Aorta (tissue), 5 donors: ENCODE data around the gene SMDT1. TPM values are rescaled to one million over a fixed set of nuclear protein-coding genes. Genes with fewer than 3 reads are reported as not detected.
A peak's percentile ranks its signal among the peaks of the same experiment; 100 is the strongest.

ENCODE experiments used
- ATAC-seq: fragments of 200-7000 bp; cut with Tn5 transposase; one replicate; pipeline ENCODE4 v1.9.1; 2022; ENCODE audit warnings: moderate library complexity; ENCODE audit not compliant: low FRiP score
- DNase-seq, 2 donors: peaks; one replicate each; pipeline ENCODE4 v3.0.0-alpha.2; 2020
- H3K27ac ChIP-seq, 2 donors: one replicate each; pipeline ENCODE4 v1.5.1; 2013; ENCODE audit warnings: low read length in 2 of 2, mild to moderate bottlenecking in 2 of 2, moderate library complexity in 2 of 2, control low read depth in 1 of 2, inconsistent platforms in 1 of 2, low read depth in 1 of 2
- H3K27me3 ChIP-seq, 2 donors: one replicate each; pipeline ENCODE4 v1.6.1; 2013; ENCODE audit warnings: control low read depth in 1 of 2, low read length in 1 of 2, mild to moderate bottlenecking in 1 of 2, moderate library complexity in 1 of 2; ENCODE audit not compliant: insufficient read depth in 2 of 2, control insufficient read depth in 1 of 2
- H3K36me3 ChIP-seq, 2 donors: one replicate each; pipeline ENCODE4 v1.6.1; 2013; ENCODE audit warnings: control low read depth in 1 of 2, low read length in 1 of 2, mild to moderate bottlenecking in 1 of 2; ENCODE audit not compliant: insufficient read depth in 2 of 2, control insufficient read depth in 1 of 2
- H3K4me1 ChIP-seq, 2 donors: one replicate each; pipeline ENCODE4 v1.6.1; 2013; ENCODE audit warnings: low read length in 2 of 2, control low read depth in 1 of 2, mild to moderate bottlenecking in 1 of 2, moderate library complexity in 1 of 2; ENCODE audit not compliant: insufficient read depth in 2 of 2, control insufficient read depth in 1 of 2
- H3K4me3 ChIP-seq, 2 donors: one replicate each; pipeline ENCODE4 v1.5.1; 2013; ENCODE audit warnings: low read length in 2 of 2, control low read depth in 1 of 2, mild to moderate bottlenecking in 1 of 2
- H3K9me3 ChIP-seq: one replicate; pipeline ENCODE4 v1.6.1; 2013; ENCODE audit warnings: mild to moderate bottlenecking, low read length; ENCODE audit not compliant: control insufficient read depth
- WGBS, 2 donors: extraction: QIAGEN DNeasy Blood & Tissue Kit; methylation state at CpG; one replicate each; pipeline ENCODE4 v1.1.7; 2013; 5-methylcytosine and 5-hydroxymethylcytosine counted together
- intact Hi-C, 2 donors: fragments of 100-400 bp; cut with DNase I; formaldehyde crosslinking; loops; one replicate each; pipeline versions ENCODE4 v1.14.2 to v1.15.0; 2022
- long read RNA-seq, 2 donors: library from polyadenylated mRNA; unstranded; transcript quantifications; one replicate each; pipeline ENCODE4 v2.0.0, GENCODE V29; 2020 to 2021
- polyA plus RNA-seq, 2 donors: library from polyadenylated mRNA; stranded (reverse); fragments of 200-250 nt; gene quantifications; one replicate each; pipeline ENCODE4 v1.2.3, GENCODE V29; 2013
- total RNA-seq, 2 donors: library from RNA; stranded (reverse); fragmentation: NEBNext Ultra II Directional; extraction: Animal tissue kit (Norgen Biotek cat#: 25700); gene quantifications; one replicate each; pipeline ENCODE4 v1.2.1, GENCODE V29; 2021
- donor health status: healthy with polysubstance abuse.
- donor health status: Bipolar disorder and iron deficiency.
- donor health status: DM: no; HTN: no; CAD: no.
- donor health status: DM: no; HTN: no; CAD: no.
- donor health status: DM: yes; HTN: yes; CAD: no.

Gene SMDT1
- total RNA-seq (10 to 100 TPM; 62.9 to 71.3 TPM), polyA plus RNA-seq (100 to 1,000 TPM in 1 of 2 donors, 10 to 100 TPM in 1; 93.8 to 143 TPM)
- long read RNA-seq, donor 1, transcript SMDT1-201 (3 exons, 1,567 nt): major isoform, 11 of 14 reads
- long read RNA-seq, donor 1, partial matches to known transcripts: 1 of 14 reads
- long read RNA-seq, donor 1, other reads (novel, unspliced or antisense): 2 of 14 reads
- long read RNA-seq, donor 2, transcript SMDT1-201 (3 exons, 1,567 nt): major isoform, 33 of 41 reads
- long read RNA-seq, donor 2, partial matches to known transcripts: 1 of 41 reads
- long read RNA-seq, donor 2, other reads (novel, unspliced or antisense): 3 of 41 reads

GRCh38 chr22:42079319-42080251, at the start of gene SMDT1:
Gene SMDT1 (plus strand): TSS chr22:42079700. CDS start chr22:42079769, 69 bp downstream.
- Histone ChIP-seq H3K27ac (peak within 1 kb of the TSS; percentile 91 to 98), H3K9me3 (no peaks in the 10 kb centered on the region), H3K4me1 (no peaks in the 10 kb centered on the region), H3K27me3 (no peaks in the 10 kb centered on the region), H3K36me3 (peaks cover 0 to 5% of the 10 kb centered on the region in 2 donors), H3K4me3 (peak within 1 kb of the TSS; percentile 66 to 89)
- ATAC-seq (peak; percentile 96), DNase-seq (peak; percentile 100)
- intact Hi-C loops: loop anchor here in 1 of 2 donors (1.0 to 10.0 kb wide), 2 partner anchors 11 to 265 kb away; partner anchors contain the start of gene NDUFA6
- 0% methylated on average over 70 to 71 of the region's 71 CpGs for WGBS, 2 donors

GRCh38 chr22:42033263-42034181, 46.0 kb upstream of the SMDT1 start:
- Histone ChIP-seq H3K36me3 (no peaks in the 10 kb centered on the region), H3K4me3 (no peak overlapping the region), H3K9me3 (no peaks in the 10 kb centered on the region), H3K27me3 (no peaks in the 10 kb centered on the region), H3K4me1 (no peaks in the 10 kb centered on the region), H3K27ac (no peak overlapping the region)
- intact Hi-C loops: no loop called here
- no peak for DNase-seq
- WGBS, 2 donors: 93 to 95% methylated on average over 5 of the region's 5 CpGs
- ATAC-seq: no peak

GRCh38 chr22:42035256-42035655, 44.2 kb upstream of the SMDT1 start:
- intact Hi-C loops: no loop called here
- no peaks in the 10 kb centered on the region for H3K4me1 ChIP-seq
- ATAC-seq (no peak), DNase-seq (no peak)
- H3K27ac ChIP-seq: no peak overlapping the region
- WGBS, 2 donors: 86 to 89% methylated on average over 8 of the region's 8 CpGs
- no peaks in the 10 kb centered on the region for H3K27me3 ChIP-seq
- no peaks in the 10 kb centered on the region for H3K9me3 ChIP-seq
- H3K4me3 ChIP-seq: no peak overlapping the region
- no peaks in the 10 kb centered on the region for H3K36me3 ChIP-seq

GRCh38 chr22:42039271-42039670, 40.2 kb upstream of the SMDT1 start:
- WGBS, 2 donors: 88 to 93% methylated on average over 5 of the region's 5 CpGs
- H3K4me1 ChIP-seq: no peaks in the 10 kb centered on the region
- no peaks in the 10 kb centered on the region for H3K36me3 ChIP-seq
- DNase-seq (no peak), ATAC-seq (no peak)
- H3K4me3 ChIP-seq: no peak overlapping the region
- H3K27me3 ChIP-seq: no peaks in the 10 kb centered on the region
- intact Hi-C loops: no loop called here
- peaks cover 1% of the 10 kb centered on the region for H3K9me3 ChIP-seq
- H3K27ac ChIP-seq: no peak overlapping the region

- DNase-seq (no peak), ATAC-seq (no peak)
- H3K27ac ChIP-seq: no peak overlapping the region
- no peaks in the 10 kb centered on the region for H3K4me1 ChIP-seq
- no peaks in the 10 kb centered on the region for H3K27me3 ChIP-seq
- intact Hi-C loops: no loop called here
- H3K4me3 ChIP-seq: no peak overlapping the region
- no peaks in the 10 kb centered on the region for H3K36me3 ChIP-seq
- H3K9me3 ChIP-seq: peaks cover 1% of the 10 kb centered on the region
These were observed 37.7 kb upstream of the SMDT1 start for GRCh38 chr22:42041784-42042183.

GRCh38 chr22:42050641-42051180, 28.8 kb upstream of the SMDT1 start:
- Histone ChIP-seq H3K36me3 (no peaks in the 10 kb centered on the region), H3K9me3 (no peaks in the 10 kb centered on the region), H3K4me1 (no peaks in the 10 kb centered on the region), H3K4me3 (no peak overlapping the region), H3K27ac (no peak overlapping the region), H3K27me3 (no peaks in the 10 kb centered on the region)
- ATAC-seq (no peak), DNase-seq (no peak)
- 57 to 75% methylated on average over 2 of the region's 2 CpGs for WGBS, 2 donors
- intact Hi-C loops: no loop called here

- no peak overlapping the region for H3K27ac ChIP-seq
- DNase-seq (no peak), ATAC-seq (no peak)
- H3K9me3 ChIP-seq: no peaks in the 10 kb centered on the region
- 84 to 85% methylated on average over 3 of the region's 3 CpGs for WGBS, 2 donors
- intact Hi-C loops: no loop called here
- H3K4me1 ChIP-seq: no peaks in the 10 kb centered on the region
- H3K36me3 ChIP-seq: no peaks in the 10 kb centered on the region
- no peak overlapping the region for H3K4me3 ChIP-seq
- H3K27me3 ChIP-seq: no peaks in the 10 kb centered on the region
These were observed 26.7 kb upstream of the SMDT1 start for GRCh38 chr22:42052765-42053164.
